Neural progenitor cell (in vitro differentiated cells): Measurements from ENCODE around the gene DTD1. TPM values are rescaled to one million over a fixed set of nuclear protein-coding genes. Genes with fewer than 3 reads are reported as not detected.
A peak's percentile ranks its signal among the peaks of the same experiment; 100 is the strongest.

Experiments used
- DNase-seq: peaks from one replicate; pipeline ENCODE4 v3.0.0-alpha.2; 2016; ENCODE audit warnings: low spot score
- H2AFZ ChIP-seq: fragments of 200-600 bp; sonication (generic); replicated peaks from 2 replicates; pipeline ENCODE4 v1.6.1; 2016; ENCODE audit warnings: antibody characterized with exemption
- H3F3A ChIP-seq: fragments of 200-600 bp; sonication (generic); 2 replicates; pipeline ENCODE4 v1.6.1; 2016; ENCODE audit warnings: antibody characterized with exemption, low read depth
- H3K27ac ChIP-seq: fragments of 200-600 bp; sonication (generic); 2 replicates; pipeline ENCODE4 v1.5.1; 2016; ENCODE audit warnings: mild to moderate bottlenecking
- H3K27me3 ChIP-seq: fragments of 200-600 bp; sonication (generic); 2 replicates; pipeline ENCODE4 v1.6.1; 2016; ENCODE audit warnings: mild to moderate bottlenecking, moderate library complexity
- H3K36me3 ChIP-seq: fragments of 200-600 bp; sonication (generic); 2 replicates; pipeline ENCODE4 v1.5.1; 2016
- H3K4me1 ChIP-seq: fragments of 200-600 bp; sonication (generic); 2 replicates; pipeline ENCODE4 v1.6.1; 2016; ENCODE audit warnings: mixed run types
- H3K4me2 ChIP-seq: fragments of 200-600 bp; sonication (generic); 2 replicates; pipeline ENCODE4 v1.6.1; 2016
- H3K4me3 ChIP-seq: fragments of 200-600 bp; sonication (generic); 2 replicates; pipeline ENCODE4 v1.5.1; 2016
- H3K79me2 ChIP-seq: fragments of 200-600 bp; sonication (generic); 2 replicates; pipeline ENCODE4 v1.6.1; 2016; ENCODE audit warnings: low read depth
- H3K9ac ChIP-seq: fragments of 200-600 bp; sonication (generic); 2 replicates; pipeline ENCODE4 v1.6.1; 2016
- H3K9me3 ChIP-seq: fragments of 200-600 bp; sonication (generic); 2 replicates; pipeline ENCODE4 v1.5.1; 2016; ENCODE audit warnings: low read depth
- H4K20me1 ChIP-seq: fragments of 200-600 bp; sonication (generic); 2 replicates; pipeline ENCODE4 v1.6.1; 2016; ENCODE audit warnings: low read depth
- H3K27ac Mint-ChIP-seq: 3 replicates; pipeline ENCODE4 v1.8.0; 2021; ENCODE audit warnings: mixed read lengths
- H3K27me3 Mint-ChIP-seq: 2 replicates; pipeline ENCODE4 v1.8.0; 2022; ENCODE audit warnings: low read depth, mild to moderate bottlenecking, inconsistent platforms, moderate library complexity, mixed read lengths; ENCODE audit not compliant: insufficient read depth
- H3K36me3 Mint-ChIP-seq: 3 replicates; pipeline ENCODE4 v1.8.0; 2021; ENCODE audit warnings: mixed read lengths
- H3K4me1 Mint-ChIP-seq: 3 replicates; pipeline ENCODE4 v1.8.0; 2021; ENCODE audit warnings: mixed read lengths
- H3K4me3 Mint-ChIP-seq: 3 replicates; pipeline ENCODE4 v1.8.0; 2021; ENCODE audit warnings: mild to moderate bottlenecking, moderate library complexity, mixed read lengths
- H3K9me3 Mint-ChIP-seq: 3 replicates; pipeline ENCODE4 v1.8.0; 2020; ENCODE audit warnings: mixed read lengths
- CTCF ChIP-seq: fragments of 200-600 bp; sonication (generic); IDR thresholded peaks from 2 replicates; pipeline ENCODE4 v1.5.1; 2017; ENCODE audit warnings: antibody characterized with exemption, mild to moderate bottlenecking
- EZH2 ChIP-seq: fragments of 200-600 bp; sonication (generic); IDR thresholded peaks from 2 replicates; pipeline ENCODE4 v1.6.1; 2017; ENCODE audit warnings: antibody characterized with exemption, mild to moderate bottlenecking, moderate library complexity
- EZH2phosphoT487 ChIP-seq: fragments of 200-600 bp; sonication (generic); IDR thresholded peaks from 2 replicates; pipeline ENCODE4 v1.6.1; 2017; ENCODE audit warnings: antibody characterized with exemption
- total RNA-seq: library from RNA; depleted of rRNA; stranded (reverse); fragments of >200 nt; gene quantifications from 2 replicates; pipeline ENCODE4 v1.2.3, GENCODE V29; 2015; ENCODE audit warnings: low replicate concordance

Gene DTD1
- total RNA-seq, 1 donor from 2014 or later: 92.6 TPM

GRCh38 chr20:18639501-18639979, 51.7 kb downstream of the DTD1 start:
- no peaks in the 10 kb centered on the region for H3K27me3 ChIP-seq
- no peak overlapping the region for H3K27ac ChIP-seq
- H3K9ac ChIP-seq: no peak overlapping the region
- H2AFZ ChIP-seq: no peak overlapping the region
- H3K79me2 ChIP-seq: no peaks in the 10 kb centered on the region
- Mint-ChIP-seq H3K27me3 (no peaks in the 10 kb centered on the region), H3K4me3 (no peak overlapping the region), H3K27ac (no peak overlapping the region), H3K36me3 (peaks cover 16% of the 10 kb centered on the region), H3K9me3 (no peaks in the 10 kb centered on the region), H3K4me1 (no peaks in the 10 kb centered on the region)
- no peaks in the 10 kb centered on the region for H4K20me1 ChIP-seq
- no peaks in the 10 kb centered on the region for H3K4me1 ChIP-seq
- no peak for TF ChIP-seq EZH2phosphoT487
- no peak for TF ChIP-seq CTCF
- TF ChIP-seq EZH2: no peak
- DNase-seq: no peak
- no peaks in the 10 kb centered on the region for H3K9me3 ChIP-seq
- no peaks in the 10 kb centered on the region for H3K36me3 ChIP-seq
- no peaks in the 10 kb centered on the region for H3F3A ChIP-seq
- H3K4me3 ChIP-seq: no peak overlapping the region
- H3K4me2 ChIP-seq: no peak overlapping the region

DNA sequence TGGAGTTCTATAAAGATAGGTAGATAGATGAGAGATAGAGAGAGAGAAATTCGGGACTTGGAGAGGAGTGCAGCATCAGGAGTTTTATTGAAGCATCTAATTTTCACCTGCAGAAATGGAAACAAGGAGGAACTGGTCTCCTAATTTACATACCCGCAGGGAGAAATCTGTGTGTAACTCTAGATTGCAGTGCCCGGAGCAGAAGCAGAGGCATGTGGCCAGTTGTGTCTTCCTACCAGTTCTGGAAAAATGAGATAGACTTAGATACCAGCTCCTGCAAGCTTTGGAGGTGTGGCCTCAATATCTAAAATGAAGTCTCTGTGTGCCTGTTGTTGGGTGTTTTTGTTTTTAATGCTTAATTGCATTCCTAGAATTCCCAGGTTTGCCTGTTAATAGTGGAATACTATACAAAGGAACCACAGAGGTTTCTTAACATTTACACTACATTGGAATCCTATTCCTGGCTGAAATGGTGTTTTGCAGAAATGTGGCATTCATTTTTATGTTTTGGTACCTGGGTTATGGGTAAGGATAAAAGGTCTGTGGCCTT, 57.4 kb downstream of the DTD1 start:
- Histone ChIP-seq H2AFZ (no peak overlapping the region), H3K4me1 (peaks cover 10% of the 10 kb centered on the region), H4K20me1 (peaks cover 8% of the 10 kb centered on the region), H3F3A (no peaks in the 10 kb centered on the region), H3K36me3 (no peaks in the 10 kb centered on the region), H3K9ac (no peak overlapping the region), H3K4me2 (no peak overlapping the region), H3K4me3 (no peak overlapping the region), H3K27me3 (no peaks in the 10 kb centered on the region), H3K9me3 (no peaks in the 10 kb centered on the region), H3K79me2 (no peaks in the 10 kb centered on the region), H3K27ac (no peak overlapping the region)
- Mint-ChIP-seq H3K4me1 (peaks cover 12% of the 10 kb centered on the region), H3K27ac (no peak overlapping the region), H3K36me3 (peaks cover 12% of the 10 kb centered on the region), H3K27me3 (peaks cover 2% of the 10 kb centered on the region), H3K9me3 (no peaks in the 10 kb centered on the region), H3K4me3 (no peak overlapping the region)
- TF ChIP-seq EZH2phosphoT487 (no peak), EZH2 (no peak)
- no peak for DNase-seq

- Histone ChIP-seq H3K27ac (no peak overlapping the region), H3F3A (no peaks in the 10 kb centered on the region), H3K4me1 (peaks cover 10% of the 10 kb centered on the region), H3K4me3 (no peak overlapping the region), H3K9me3 (no peaks in the 10 kb centered on the region), H3K36me3 (no peaks in the 10 kb centered on the region), H4K20me1 (peaks cover 8% of the 10 kb centered on the region), H3K27me3 (no peaks in the 10 kb centered on the region), H3K9ac (no peak overlapping the region), H3K79me2 (no peaks in the 10 kb centered on the region), H2AFZ (no peak overlapping the region), H3K4me2 (no peak overlapping the region)
- Mint-ChIP-seq H3K4me1 (peaks cover 16% of the 10 kb centered on the region), H3K9me3 (no peaks in the 10 kb centered on the region), H3K4me3 (no peak overlapping the region), H3K27ac (no peak overlapping the region), H3K27me3 (peaks cover 2% of the 10 kb centered on the region), H3K36me3 (peaks cover 10% of the 10 kb centered on the region)
- no peak for TF ChIP-seq EZH2phosphoT487
- no peak for TF ChIP-seq CTCF
- no peak for TF ChIP-seq EZH2
- DNase-seq: no peak
These were observed 58.0 kb downstream of the DTD1 start for GRCh38 chr20:18645851-18646250.

- H3K27me3 ChIP-seq: no peaks in the 10 kb centered on the region
- Mint-ChIP-seq H3K4me1 (peaks cover 17% of the 10 kb centered on the region), H3K9me3 (no peaks in the 10 kb centered on the region), H3K27me3 (peaks cover 2% of the 10 kb centered on the region), H3K4me3 (no peak overlapping the region), H3K27ac (peak overlapping the region; percentile 65), H3K36me3 (peaks cover 3% of the 10 kb centered on the region)
- peaks cover 8% of the 10 kb centered on the region for H4K20me1 ChIP-seq
- no peak overlapping the region for H3K27ac ChIP-seq
- H2AFZ ChIP-seq: no peak overlapping the region
- DNase-seq: peak; percentile 30
- TF ChIP-seq EZH2 (no peak), CTCF (no peak), EZH2phosphoT487 (no peak)
- no peaks in the 10 kb centered on the region for H3K36me3 ChIP-seq
- no peaks in the 10 kb centered on the region for H3F3A ChIP-seq
- H3K4me1 ChIP-seq: peaks cover 10% of the 10 kb centered on the region
- no peak overlapping the region for H3K9ac ChIP-seq
- H3K79me2 ChIP-seq: no peaks in the 10 kb centered on the region
- no peaks in the 10 kb centered on the region for H3K9me3 ChIP-seq
- H3K4me2 ChIP-seq: no peak overlapping the region
- H3K4me3 ChIP-seq: no peak overlapping the region
These were observed 59.9 kb downstream of the DTD1 start for GRCh38 chr20:18647777-18648176.
